CD4-positive, alpha-beta T cell treated with Interferon gamma for 1 hour (primary cell): ENCODE data around the gene ADM5.
A peak's percentile ranks its signal among the peaks of the same experiment; 100 is the strongest.

Experiments
- DNase-seq: peaks from one replicate; pipeline ENCODE4 v3.0.0-alpha.2; 2020

Gene ADM5

GRCh38 chr19:49658566-49659442 is 30.6 kb upstream of the ADM5 start:
- DNase-seq: no peak

- DNase-seq: no peak
These were observed 28.9 kb upstream of the ADM5 start for GRCh38 chr19:49660338-49660961.

- DNase-seq: no peak
These were observed 27.4 kb upstream of the ADM5 start for GRCh38 chr19:49662011-49662410.

GRCh38 chr19:49663224-49663623 is 26.2 kb upstream of the ADM5 start:
- no peak for DNase-seq

GRCh38 chr19:49664171-49665035 is 25.0 kb upstream of the ADM5 start:
- peak; percentile 79 for DNase-seq

GRCh38 chr19:49665036-49665350 is 24.4 kb upstream of the ADM5 start:
- DNase-seq: no peak

GRCh38 chr19:49665351-49666119 is 23.9 kb upstream of the ADM5 start, which contains the start of the genes BCL2L12 and IRF3:
Gene BCL2L12, plus strand, starts transcription at chr19:49665933. Its CDS starts 760 bp downstream, at chr19:49666693.
Gene IRF3, minus strand, starts transcription at chr19:49665857. Its CDS starts 1,019 bp downstream, at chr19:49664838.
- DNase-seq: peak; percentile 98

- DNase-seq: no peak
These were observed 23.3 kb upstream of the ADM5 start for GRCh38 chr19:49666120-49666444.

GRCh38 chr19:49667473-49667872 is 21.9 kb upstream of the ADM5 start:
- DNase-seq: no peak

- no peak for DNase-seq
These were observed 19.9 kb upstream of the ADM5 start for GRCh38 chr19:49669516-49669915.

GRCh38 chr19:49672131-49672919 is 17.1 kb upstream of the ADM5 start:
- DNase-seq: peak; percentile 77

- no peak for DNase-seq
These were observed 13.1 kb upstream of the ADM5 start for GRCh38 chr19:49676136-49676783.

- DNase-seq: peak; percentile 100
These were observed 12.6 kb upstream of the ADM5 start for GRCh38 chr19:49676784-49677230.

- peak; percentile 62 for DNase-seq
These were observed 12.0 kb upstream of the ADM5 start, which contains the start of gene PRMT1 for GRCh38 chr19:49677231-49677900. Gene PRMT1, plus strand, starts transcription at chr19:49677271. Its CDS starts 10 bp downstream, at chr19:49677281.

- DNase-seq: peak; percentile 77
These were observed 11.3 kb upstream of the ADM5 start for GRCh38 chr19:49677901-49678674.

GRCh38 chr19:49678985-49679770 is 10.2 kb upstream of the ADM5 start:
- no peak for DNase-seq

GRCh38 chr19:49679771-49680413 is 9.5 kb upstream of the ADM5 start:
- DNase-seq: no peak
